ENCODE data around the gene SYT12.

Gene SYT12

GRCh38 chr11:67051180-67051893 lies 28.4 kb downstream of the SYT12 start:
- no peak for TF ChIP-seq REST (IDR thresholded peaks at IDR 0.05; ENCODE audit: insufficient read depth in 1 of 2, low read depth in 2 of 2, low read length in 2 of 2)

- TF ChIP-seq TAF1 (IDR thresholded peaks at IDR 0.05; ENCODE audit: borderline replicate concordance, insufficient read depth, low read length) (no peak), POLR2AphosphoS5 (IDR thresholded peaks at IDR 0.05; ENCODE audit: low read depth, low read length) (no peak), FOXP2 (optimal IDR thresholded peaks at IDR 0.05; ENCODE audit: borderline replicate concordance, extremely low read depth, extremely low read length, insufficient read depth) (no peak), SIN3A (IDR thresholded peaks at IDR 0.05; ENCODE audit: borderline replicate concordance, insufficient read depth, low read length) (no peak), REST (IDR thresholded peaks at IDR 0.05; ENCODE audit: insufficient read depth in 1 of 2, low read depth in 2 of 2, low read length in 2 of 2) (no peak)
These were observed 29.1 kb downstream of the SYT12 start for GRCh38 chr11:67051945-67052488.

DNA sequence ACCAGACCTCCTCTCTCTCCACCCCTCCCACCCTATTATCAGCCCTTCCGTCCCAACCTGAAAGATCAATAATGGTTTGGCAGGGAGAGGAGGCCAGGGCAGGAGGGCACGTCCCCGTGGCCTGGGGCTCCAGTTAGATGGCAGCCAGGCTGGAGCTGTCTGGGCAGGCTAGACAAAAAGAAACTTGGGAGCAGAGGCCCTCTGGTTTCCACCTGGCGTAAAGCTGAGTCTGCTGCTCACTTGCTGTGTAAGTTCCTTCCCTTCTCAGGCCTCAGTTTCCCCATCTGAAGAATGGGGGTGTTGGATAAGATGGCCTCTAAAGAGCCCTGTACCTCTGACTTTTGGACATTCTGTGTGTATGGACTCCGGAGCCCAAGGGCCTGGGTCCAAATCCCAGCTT lies 30.0 kb downstream of the SYT12 start:
- TF ChIP-seq FOXP2 (optimal IDR thresholded peaks at IDR 0.05; ENCODE audit: borderline replicate concordance, extremely low read depth, extremely low read length, insufficient read depth) (no peak), TAF1 (IDR thresholded peaks at IDR 0.05; ENCODE audit: borderline replicate concordance, insufficient read depth, low read length) (no peak), REST (IDR thresholded peaks at IDR 0.05; ENCODE audit: insufficient read depth in 1 of 2, low read depth in 2 of 2, low read length in 2 of 2) (no peak), POLR2AphosphoS5 (IDR thresholded peaks at IDR 0.05; ENCODE audit: low read depth, low read length) (no peak)

GRCh38 chr11:67053896-67054329 lies 31.0 kb downstream of the SYT12 start:
- TF ChIP-seq SIN3A (IDR thresholded peaks at IDR 0.05; ENCODE audit: borderline replicate concordance, insufficient read depth, low read length) = no peak
- TF ChIP-seq TAF1 (IDR thresholded peaks at IDR 0.05; ENCODE audit: borderline replicate concordance, insufficient read depth, low read length) = no peak
- no peak for TF ChIP-seq REST (IDR thresholded peaks at IDR 0.05; ENCODE audit: insufficient read depth in 1 of 2, low read depth in 2 of 2, low read length in 2 of 2)
- TF ChIP-seq POLR2AphosphoS5 (IDR thresholded peaks at IDR 0.05; ENCODE audit: low read depth, low read length) = no peak
- TF ChIP-seq FOXP2 (optimal IDR thresholded peaks at IDR 0.05; ENCODE audit: borderline replicate concordance, extremely low read depth, extremely low read length, insufficient read depth) = no peak
